Spleen (tissue), 11 donors: ENCODE results near the gene WASHC2C. TPM values are rescaled to one million over a fixed set of nuclear protein-coding genes. Genes with fewer than 3 reads are reported as not detected.

ENCODE experiments used
- polyA plus RNA-seq, 3 donors: library from polyadenylated mRNA; stranded (reverse); fragments of 200-250 nt; gene quantifications; one replicate each; pipeline ENCODE4 v1.2.1, GENCODE V29; 2013
- small RNA-seq, 4 donors: library from RNA; depleted of rRNA; stranded (forward); fragments of <200 nt; gene quantifications; one replicate each; pipeline ENCODE3, GENCODE V24; 2016
- total RNA-seq, 7 donors: library from RNA; depleted of rRNA in 3 of 7; stranded (reverse); fragments of >200 nt in 3 of 7; fragmentation: NEBNext Ultra II Directional in 4 of 7; extraction: Animal tissue kit (Norgen Biotek cat#: 25700) in 4 of 7; gene quantifications; one replicate each; pipeline versions ENCODE4 v1.1.0 to v1.2.1, GENCODE V29; 2016 to 2021
- donor health status: healthy with polysubstance abuse.
- donor health status: DM: no; HTN: no; CAD: no; lungs with moderate emphysema.
- donor health status: DM: no; HTN: no; CAD: no.
- donor health status: Bipolar disorder and iron deficiency.
- donor health status: healthy.
- donor health status: DM: no; HTN: no; CAD: no.
- donor health status: DM: yes; HTN: yes; CAD: no.

Gene WASHC2C
- total and polyA plus RNA-seq, 10 donors, result 17.9 to 65.2 (median 49.8) TPM

Small RNA genes lying within 50 kb of the gene (small RNA-seq; reads per million reads assigned to genes)
- gene AC012044.1, result 0 reads per million in 4 donors

Other genes with a start within 250 kb of the WASHC2C start
- gene ZFAND4, start 54.5 kb upstream of the WASHC2C start, total RNA-seq, result 10 to 100 TPM; 15.9 to 27.7 (median 19.0) TPM
- 1 to 10 TPM; 3.6 to 5.9 (median 4.8) TPM for gene ZFAND4, start 54.5 kb upstream of the WASHC2C start, polyA plus RNA-seq
- gene AGAP4, start 120.2 kb downstream of the WASHC2C start, total RNA-seq, result 10 to 100 TPM; 14.4 to 30.5 (median 27.4) TPM
- gene AGAP4, start 120.2 kb downstream of the WASHC2C start, polyA plus RNA-seq, result 10 to 100 TPM; 13.1 to 18.8 (median 18.6) TPM
- gene TIMM23, start 245.2 kb downstream of the WASHC2C start, total RNA-seq, result 10 to 100 TPM; 29.9 to 56.2 (median 35.0) TPM
- 10 to 100 TPM; 38.5 to 49.6 (median 47.7) TPM for gene TIMM23, start 245.2 kb downstream of the WASHC2C start, polyA plus RNA-seq